ENCODE data around the gene MAD1L1.
"Not testable (repeated sequence)": the region's sequence is repeated elsewhere in the genome, so short reads cannot be mapped to it uniquely, and the experiment has no call there.

Gene MAD1L1

DNA sequence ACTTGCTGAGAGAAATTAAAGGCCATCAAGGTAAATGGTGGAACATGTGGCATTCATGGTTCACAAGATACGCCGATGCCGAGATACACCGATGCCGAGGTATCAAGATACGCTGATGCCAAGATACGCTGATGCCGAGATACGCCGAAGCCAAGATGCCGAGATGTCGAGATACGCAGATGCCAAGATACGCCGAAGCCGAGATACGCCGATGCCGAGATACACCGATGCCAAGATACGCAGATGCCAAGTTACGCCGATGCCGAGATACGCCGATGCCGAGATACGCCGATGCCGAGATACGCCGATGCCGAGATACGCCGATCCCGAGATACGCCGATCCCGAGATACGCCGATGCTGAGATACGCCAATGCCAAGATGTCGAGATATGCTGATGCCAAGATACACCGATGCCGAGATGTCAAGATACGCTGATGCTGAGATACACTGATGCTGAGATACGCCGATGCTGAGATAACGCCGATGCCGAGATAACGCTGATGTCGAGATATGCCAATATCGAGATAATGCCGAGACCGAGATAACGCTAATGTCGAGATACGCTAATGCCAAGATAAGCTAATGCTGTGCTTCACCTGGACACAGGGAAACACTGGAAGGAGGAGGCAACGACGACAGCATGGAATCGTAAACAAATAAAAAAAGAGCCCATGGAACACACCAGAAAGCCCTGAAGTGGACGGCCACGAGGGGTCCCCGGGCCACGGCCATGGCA is 172.6 kb downstream of the MAD1L1 start:
- Histone ChIP-seq H3K27me3 (no peaks in the 10 kb centered on the region), H3K36me3 (peaks cover 6% of the 10 kb centered on the region; the same call in 1 of the 2 replicates), H3K4me3 (ENCODE audit: low read depth, low read length) (no peak overlapping the region), H3K9me3 (no peaks in the 10 kb centered on the region; the same call in 1 of the 2 replicates), H3K4me1 (peaks cover 5% of the 10 kb centered on the region; the same call in 1 of the 2 replicates)
- DNase-seq, result no peak
- TF ChIP-seq CTCF (IDR thresholded peaks at IDR 0.05; ENCODE audit: low read depth, low read length), result no peak

GRCh38 chr7:2058246-2058645 is 174.5 kb downstream of the MAD1L1 start:
- H3K4me3 ChIP-seq (ENCODE audit: low read depth, low read length); H3K9me3 ChIP-seq; H3K27me3 ChIP-seq; H3K36me3 ChIP-seq; DNase-seq; H3K4me1 ChIP-seq: not testable (repeated sequence)

GRCh38 chr7:2055956-2056355 is 176.8 kb downstream of the MAD1L1 start:
- no peak for TF ChIP-seq CTCF (IDR thresholded peaks at IDR 0.05; ENCODE audit: low read depth, low read length)
- H3K9me3 ChIP-seq, result no peaks in the 10 kb centered on the region; the same call in 1 of the 2 replicates
- no peaks in the 10 kb centered on the region for H3K27me3 ChIP-seq
- no peak for DNase-seq
- H3K4me3 ChIP-seq (ENCODE audit: low read depth, low read length), result no peak overlapping the region
- H3K36me3 ChIP-seq, result no peaks in the 10 kb centered on the region
- H3K4me1 ChIP-seq, result no peaks in the 10 kb centered on the region

DNA sequence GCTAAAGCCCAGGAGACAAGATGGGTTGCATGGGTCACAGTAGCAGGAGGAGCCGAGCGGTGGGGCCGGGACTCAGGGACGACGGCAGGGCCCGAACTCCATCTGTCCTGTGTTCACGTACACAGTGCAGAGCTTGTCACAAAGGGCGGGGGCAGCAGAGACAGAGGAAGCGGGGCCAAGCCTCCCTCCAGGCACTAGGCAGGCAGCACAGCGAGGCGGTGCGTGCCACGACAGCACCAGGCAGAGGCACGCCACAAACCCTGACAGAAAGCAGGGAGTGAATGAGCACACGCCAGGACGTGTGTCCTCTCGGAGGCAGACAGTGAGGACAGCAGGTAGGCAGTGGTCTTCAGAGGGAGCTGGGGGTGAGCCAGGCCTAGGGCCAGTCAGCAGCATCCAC is 177.8 kb downstream of the MAD1L1 start:
- DNase-seq, result no peak
- Histone ChIP-seq H3K9me3 (no peaks in the 10 kb centered on the region; the same call in 1 of the 2 replicates), H3K4me1 (no peaks in the 10 kb centered on the region), H3K4me3 (ENCODE audit: low read depth, low read length) (no peak overlapping the region), H3K27me3 (no peaks in the 10 kb centered on the region), H3K36me3 (no peaks in the 10 kb centered on the region)
- no peak for TF ChIP-seq CTCF (IDR thresholded peaks at IDR 0.05; ENCODE audit: low read depth, low read length)

GRCh38 chr7:2053395-2053794 is 179.3 kb downstream of the MAD1L1 start:
- H3K9me3 ChIP-seq, result no peaks in the 10 kb centered on the region
- TF ChIP-seq CTCF (IDR thresholded peaks at IDR 0.05; ENCODE audit: low read depth, low read length), result no peak
- H3K36me3 ChIP-seq, result no peaks in the 10 kb centered on the region
- H3K4me1 ChIP-seq, result no peaks in the 10 kb centered on the region
- H3K4me3 ChIP-seq (ENCODE audit: low read depth, low read length), result no peak overlapping the region
- no peaks in the 10 kb centered on the region for H3K27me3 ChIP-seq
- no peak for DNase-seq

- Histone ChIP-seq H3K36me3 (no peaks in the 10 kb centered on the region), H3K9me3 (no peaks in the 10 kb centered on the region), H3K27me3 (no peaks in the 10 kb centered on the region), H3K4me3 (ENCODE audit: low read depth, low read length) (no peak overlapping the region), H3K4me1 (no peaks in the 10 kb centered on the region)
- TF ChIP-seq CTCF (IDR thresholded peaks at IDR 0.05; ENCODE audit: low read depth, low read length), result no peak
- DNase-seq, result no peak
These were observed 180.1 kb downstream of the MAD1L1 start for GRCh38 chr7:2052657-2053048.

Measured in BE2C (cell line).